ENCODE results near the gene KLHDC8B. TPM values are rescaled to one million over a fixed set of nuclear protein-coding genes. Genes with fewer than 3 reads are reported as not detected.

Gene KLHDC8B
- total and polyA plus RNA-seq, 9 of the 15 experiments (the other 6 are each of a cell fraction or from before 2014, with no cell fraction given), result 6.9 to 34.8 (median 25.2) TPM

- TF ChIP-seq CCNT2 (IDR thresholded peaks at IDR 0.05; ENCODE audit: borderline replicate concordance, extremely low read depth, insufficient read length, low read depth, low read length), result no peak
- no peak for TF ChIP-seq ZBTB7A (IDR thresholded peaks at IDR 0.05; ENCODE audit: borderline replicate concordance, control insufficient read depth, low read depth, low read length)
- TF ChIP-seq ZNF239 (CRISPR knock-in tag; IDR thresholded peaks at IDR 0.05), result no peak
Observed at GRCh38 chr3:49135499-49135898, 35.9 kb upstream of the KLHDC8B start (continued).

GRCh38 chr3:49140080-49140479 lies 31.3 kb upstream of the KLHDC8B start:
- no TSS peak for BruUV-seq (replicated peaks)
- no peak for ATAC-seq
- Histone ChIP-seq H2AFZ (ENCODE audit: low read depth, low read length) (no peak overlapping the region), H3K4me1 (replicated peaks in 1 of 2; ENCODE audit: control insufficient read depth in 2 of 2, insufficient read depth in 2 of 2, low read length in 2 of 2) (peaks cover 0 to under 1% of the 10 kb centered on the region in 2 experiments; a peak in 1 of 5 replicates), H3K27me3 (ENCODE audit: control insufficient read depth in 2 of 2, insufficient read depth in 2 of 2, low read length in 2 of 2) (peaks cover 0 to 5% of the 10 kb centered on the region in 2 experiments; a peak in 1 of 5 replicates), H3K4me2 (ENCODE audit: insufficient read depth, low read length) (no peak overlapping the region), H3K9me1 (ENCODE audit: control insufficient read depth, insufficient read depth, low read length) (no peaks in the 10 kb centered on the region), H3K4me3 (no peak overlapping the region), H4K20me1 (replicated peaks; ENCODE audit: control insufficient read depth, insufficient read depth, low read length) (no peaks in the 10 kb centered on the region), H3K9ac (ENCODE audit: insufficient read depth in 1 of 2, low read depth in 2 of 2, low read length in 2 of 2) (no peak overlapping the region), H3K36me3 (ENCODE audit: control insufficient read depth, insufficient read depth, low read length) (no peaks in the 10 kb centered on the region), H3K9me3 (replicated peaks; ENCODE audit: control insufficient read depth, insufficient read depth, low read depth, low read length) (no peaks in the 10 kb centered on the region), H3K79me2 (ENCODE audit: control insufficient read depth, insufficient read depth, low read length) (no peaks in the 10 kb centered on the region), H3K27ac (ENCODE audit: extremely low read depth, low read depth, low read length) (no peak overlapping the region)
- POLR2A ChIA-PET, result interaction anchor here (0.6 kb wide), 1 partner anchor 295 kb away, joined by 3 read pairs; no protein-coding TSS in a partner anchor
- no peak for FAIRE-seq
- CTCF ChIA-PET (ENCODE audit: low intra/inter-chr PET ratio), result no interaction called here
- in situ Hi-C loops (cut with MboI) (no loop called here), intact Hi-C loops (cut with micrococcal nuclease) (no loop called here)
- WGBS (ENCODE audit: insufficient coverage, low coverage, missing lambda C conversion rate), result 22% methylated on average over 3 of the region's 3 CpGs
- DNase-seq (ENCODE audit: extremely low read depth in 1 of 4, low spot score in 3 of 4), result no peak
- TF ChIP-seq SIN3B (IDR thresholded peaks at IDR 0.05; ENCODE audit: low read depth) (no peak), HBP1 (CRISPR knock-in tag; IDR thresholded peaks at IDR 0.05) (no peak), ZNF280A (IDR thresholded peaks at IDR 0.05; ENCODE audit: low read depth, partially characterized antibody) (no peak), ZNF197 (CRISPR knock-in tag; IDR thresholded peaks at IDR 0.05; ENCODE audit: low read depth) (no peak), ZNF668 (CRISPR knock-in tag; IDR thresholded peaks at IDR 0.05) (no peak), ZNF277 (CRISPR knock-in tag; IDR thresholded peaks at IDR 0.05; ENCODE audit: borderline replicate concordance) (no peak), FOSL1 (tag; conservative IDR thresholded peaks at IDR 0.05) (no peak), USF1 (CRISPR knock-in tag; IDR thresholded peaks at IDR 0.05) (no peak), ZNF354B (CRISPR knock-in tag; IDR thresholded peaks at IDR 0.05) (no peak), TFAP4 (CRISPR knock-in tag; IDR thresholded peaks at IDR 0.05; ENCODE audit: borderline replicate concordance) (no peak), SRSF9 (IDR thresholded peaks at IDR 0.05; ENCODE audit: borderline replicate concordance, low read depth, low read length) (no peak), RAD51 (IDR thresholded peaks at IDR 0.05; ENCODE audit: borderline replicate concordance, low read depth) (no peak)

Data from K562 (cell line).